ENCODE data around the gene GRID2.

The GRID2 gene

DNA sequence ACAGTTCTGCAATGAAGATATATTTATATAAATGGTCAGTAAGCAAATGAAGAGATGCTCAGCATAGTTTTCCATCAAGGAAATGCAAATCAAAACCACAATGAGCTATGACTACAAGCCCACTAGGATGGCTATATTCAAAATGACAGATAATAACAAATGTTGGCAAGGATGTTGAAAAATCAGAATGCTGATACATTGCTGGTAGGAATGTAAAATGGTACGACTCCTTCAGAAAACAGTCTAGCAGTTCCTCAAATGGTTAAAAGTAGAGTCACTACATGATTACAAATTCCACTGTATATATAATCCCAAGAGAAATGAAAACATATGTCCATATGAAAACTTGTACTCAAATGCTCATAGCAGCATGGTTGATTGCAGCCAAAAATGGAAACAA lies 1099.8 kb downstream of the GRID2 start:
- no peak for DNase-seq (ENCODE audit: extremely low read depth, low read depth)
- no peak overlapping the region for H3K4me3 ChIP-seq (replicated peaks; ENCODE audit: low read depth, low read length)
- TF ChIP-seq, protein P1, sequence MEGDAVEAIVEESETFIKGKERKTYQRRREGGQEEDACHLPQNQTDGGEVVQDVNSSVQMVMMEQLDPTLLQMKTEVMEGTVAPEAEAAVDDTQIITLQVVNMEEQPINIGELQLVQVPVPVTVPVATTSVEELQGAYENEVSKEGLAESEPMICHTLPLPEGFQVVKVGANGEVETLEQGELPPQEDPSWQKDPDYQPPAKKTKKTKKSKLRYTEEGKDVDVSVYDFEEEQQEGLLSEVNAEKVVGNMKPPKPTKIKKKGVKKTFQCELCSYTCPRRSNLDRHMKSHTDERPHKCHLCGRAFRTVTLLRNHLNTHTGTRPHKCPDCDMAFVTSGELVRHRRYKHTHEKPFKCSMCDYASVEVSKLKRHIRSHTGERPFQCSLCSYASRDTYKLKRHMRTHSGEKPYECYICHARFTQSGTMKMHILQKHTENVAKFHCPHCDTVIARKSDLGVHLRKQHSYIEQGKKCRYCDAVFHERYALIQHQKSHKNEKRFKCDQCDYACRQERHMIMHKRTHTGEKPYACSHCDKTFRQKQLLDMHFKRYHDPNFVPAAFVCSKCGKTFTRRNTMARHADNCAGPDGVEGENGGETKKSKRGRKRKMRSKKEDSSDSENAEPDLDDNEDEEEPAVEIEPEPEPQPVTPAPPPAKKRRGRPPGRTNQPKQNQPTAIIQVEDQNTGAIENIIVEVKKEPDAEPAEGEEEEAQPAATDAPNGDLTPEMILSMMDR (IDR thresholded peaks at IDR 0.05; ENCODE audit: low read depth, low read length, missing control alignments) = no peak

DNA sequence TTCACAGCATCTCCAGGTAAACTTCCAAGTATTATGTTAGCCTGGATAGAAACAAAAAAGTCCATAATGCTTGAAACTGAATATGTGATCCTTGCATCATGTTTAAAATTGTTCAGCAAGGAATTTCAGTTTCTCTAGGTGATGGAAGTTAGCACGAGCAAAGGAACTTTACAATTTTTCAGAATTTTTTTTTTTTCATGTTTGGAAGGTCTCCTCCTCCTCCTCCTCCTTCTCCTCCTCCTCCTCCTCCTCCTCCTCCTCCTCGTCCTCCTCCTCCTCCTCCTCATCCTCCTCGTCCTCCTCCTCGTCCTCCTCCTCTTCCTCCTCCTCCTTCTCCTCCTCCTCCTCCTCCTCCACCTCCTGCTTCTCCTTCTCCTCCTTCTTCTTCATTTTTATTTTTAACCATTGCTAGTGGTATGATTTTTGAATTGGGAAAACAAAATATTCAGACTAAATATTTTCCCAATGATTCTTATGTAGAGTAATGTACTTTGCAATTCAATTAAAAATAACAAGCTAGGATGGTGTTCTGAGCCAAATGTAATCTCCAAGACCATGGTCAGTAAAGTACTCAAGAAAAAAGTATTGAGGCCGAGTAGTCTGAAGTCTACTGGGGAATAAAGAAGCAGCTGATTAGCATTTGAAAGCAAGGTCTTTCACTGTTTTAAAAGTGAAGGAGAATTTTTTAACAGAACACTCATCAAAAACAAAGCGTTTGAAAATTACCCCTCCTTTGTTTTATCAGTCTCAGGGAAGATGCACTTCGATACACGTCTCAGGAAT lies 1103.9 kb downstream of the GRID2 start:
- TF ChIP-seq, protein P1 (IDR thresholded peaks at IDR 0.05; ENCODE audit: low read depth, low read length, missing control alignments) = no peak
- H3K4me3 ChIP-seq (replicated peaks; ENCODE audit: low read depth, low read length) = no peak overlapping the region
- DNase-seq (ENCODE audit: extremely low read depth, low read depth) = no peak

DNA sequence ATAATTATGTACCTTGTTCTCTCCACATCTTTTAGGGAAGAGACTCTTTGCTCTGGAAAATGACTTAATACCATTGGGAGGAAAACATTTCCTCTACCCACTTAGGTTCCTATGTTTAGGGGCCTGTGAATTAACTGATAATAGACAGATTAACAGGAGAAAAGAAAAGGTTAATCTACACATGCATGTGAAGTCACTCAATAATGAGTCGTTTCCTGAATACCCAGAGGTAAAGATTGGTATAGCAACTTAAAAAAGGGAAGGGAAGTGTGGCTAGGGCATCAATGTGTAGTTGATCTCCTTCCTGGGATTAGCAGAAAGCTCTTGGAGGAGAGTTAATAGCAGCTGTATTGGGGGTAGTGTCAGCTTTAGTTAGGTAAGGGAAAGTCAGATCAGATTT lies 1105.3 kb downstream of the GRID2 start:
- DNase-seq (ENCODE audit: extremely low read depth, low read depth) = no peak
- TF ChIP-seq, protein P1 (IDR thresholded peaks at IDR 0.05; ENCODE audit: low read depth, low read length, missing control alignments) = no peak
- no peak overlapping the region for H3K4me3 ChIP-seq (replicated peaks; ENCODE audit: low read depth, low read length)

DNA sequence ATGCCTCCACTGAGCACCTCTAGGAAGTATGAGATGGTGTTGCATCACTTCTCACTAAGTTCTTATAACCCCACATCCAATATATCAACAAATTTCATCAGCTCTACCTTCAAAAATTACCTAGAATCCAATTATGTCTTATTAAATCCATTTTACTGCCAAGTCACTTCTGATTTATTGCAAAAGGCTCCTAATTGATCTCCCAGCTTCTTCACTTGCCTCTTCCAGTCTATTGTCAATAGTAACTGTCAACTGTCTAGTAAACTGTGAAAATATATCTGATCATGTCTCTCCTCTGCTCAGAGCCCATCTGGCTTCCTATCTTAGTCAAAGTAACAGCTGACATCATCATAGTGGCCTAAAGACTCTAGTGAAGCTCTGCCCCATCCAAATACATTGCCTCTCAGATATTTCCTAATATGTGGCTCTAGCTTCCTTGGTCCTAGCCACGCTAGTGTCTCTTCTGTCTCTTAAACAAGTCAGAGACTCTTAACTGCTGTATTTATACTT lies 1110.3 kb downstream of the GRID2 start:
- TF ChIP-seq, protein P1 (IDR thresholded peaks at IDR 0.05; ENCODE audit: low read depth, low read length, missing control alignments) = no peak
- H3K4me3 ChIP-seq (replicated peaks; ENCODE audit: low read depth, low read length) = no peak overlapping the region
- no peak for DNase-seq (ENCODE audit: extremely low read depth, low read depth)

DNA sequence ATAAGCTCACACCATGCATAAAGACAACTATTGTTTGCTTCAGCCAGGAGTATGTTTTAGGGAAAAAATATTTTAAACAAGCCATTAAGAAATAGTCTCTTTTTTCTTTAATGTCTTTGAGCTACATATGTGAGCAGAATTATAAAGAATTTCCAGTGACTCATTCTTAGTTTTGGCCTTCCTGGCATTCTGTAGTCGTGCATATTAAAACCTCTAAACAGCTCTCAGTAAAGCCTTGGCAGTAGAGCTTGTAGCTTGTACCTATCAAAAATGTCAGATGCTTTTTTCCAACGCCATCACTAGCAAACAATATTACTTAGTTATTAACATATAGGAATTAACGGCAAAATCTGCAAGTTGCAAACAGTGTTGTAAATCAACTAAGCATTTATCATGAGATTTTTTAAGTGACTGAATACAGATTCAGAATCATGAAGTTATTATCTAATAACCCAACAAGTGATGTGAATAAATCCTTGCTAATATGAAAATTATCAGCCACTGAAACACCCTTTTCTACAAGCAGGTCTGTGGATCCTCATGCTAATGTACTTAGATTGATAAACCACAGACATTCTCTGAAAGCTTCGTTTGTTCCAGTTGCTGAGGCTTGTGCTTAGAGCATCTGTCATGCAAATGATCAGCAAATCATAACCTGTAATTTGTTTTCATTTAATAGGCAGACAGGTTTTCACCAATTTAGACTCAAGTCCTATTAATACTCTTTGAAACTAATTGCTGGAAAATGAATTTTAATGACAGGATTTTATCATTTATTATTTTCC lies 1112.8 kb downstream of the GRID2 start:
- no peak overlapping the region for H3K4me3 ChIP-seq (replicated peaks; ENCODE audit: low read depth, low read length)
- DNase-seq (ENCODE audit: extremely low read depth, low read depth) = no peak
- TF ChIP-seq, protein P1 (IDR thresholded peaks at IDR 0.05; ENCODE audit: low read depth, low read length, missing control alignments) = no peak

DNA sequence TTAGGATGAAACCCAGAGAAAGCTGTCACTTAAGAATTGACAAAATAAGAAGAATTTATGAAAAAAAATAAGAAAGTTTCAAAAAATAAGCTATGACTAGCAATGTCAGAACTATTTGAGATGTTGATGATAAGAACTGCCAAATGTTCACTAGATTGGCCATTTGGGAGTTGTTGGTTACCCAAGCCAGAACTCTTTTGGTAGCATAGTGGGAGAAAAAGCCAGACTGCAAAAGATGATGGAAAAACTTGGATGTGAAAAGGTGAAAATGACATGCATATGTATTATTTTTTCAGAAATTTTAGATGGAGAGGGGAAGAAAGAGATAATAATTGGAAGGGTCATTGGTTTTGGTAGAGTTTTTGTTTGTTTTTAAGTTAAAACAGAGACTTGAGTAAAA lies 1127.6 kb downstream of the GRID2 start:
- DNase-seq (ENCODE audit: extremely low read depth, low read depth) = no peak
- TF ChIP-seq, protein P1 (IDR thresholded peaks at IDR 0.05; ENCODE audit: low read depth, low read length, missing control alignments) = no peak
- no peak overlapping the region for H3K4me3 ChIP-seq (replicated peaks; ENCODE audit: low read depth, low read length)
